HepG2 (cell line): ENCODE data around the gene ABCG8.

Experiments used
- CHD4 ChIP-seq: fragments of 200-600 bp; sonication (generic); IDR thresholded peaks from 2 replicates; pipeline ENCODE4 v1.7.0; 2017; ENCODE audit warnings: mild to moderate bottlenecking, low read length, borderline replicate concordance
- EZH2 ChIP-seq: conservative IDR thresholded peaks from 2 replicates; pipeline ENCODE4 v1.6.1; 2012; ENCODE audit warnings: mild to moderate bottlenecking, low read depth, low read length, moderate library complexity
- HIVEP1 ChIP-seq: sonication (generic); formaldehyde crosslinking; IDR thresholded peaks from 2 replicates; pipeline ENCODE4 v1.4.0; 2020; ENCODE audit warnings: mild to moderate bottlenecking, missing genetic modification reagents
- JUN ChIP-seq: sonication (generic); formaldehyde crosslinking; IDR thresholded peaks from 2 replicates; pipeline ENCODE4 v1.4.0; 2020; ENCODE audit warnings: mild to moderate bottlenecking, missing genetic modification reagents
- KDM6A ChIP-seq: IDR thresholded peaks from 2 replicates; pipeline ENCODE4 v1.6.1; 2016; ENCODE audit warnings: low read depth
- MXI1 ChIP-seq: IDR thresholded peaks from 3 replicates; pipeline ENCODE4 v1.6.1; 2012; ENCODE audit warnings: low read depth, low read length, inconsistent platforms, borderline replicate concordance
- POLR2AphosphoS5 ChIP-seq: IDR thresholded peaks from 2 replicates; pipeline ENCODE4 v1.6.1; 2012; ENCODE audit warnings: low read depth, low read length
- RELA ChIP-seq: sonication (generic); formaldehyde crosslinking; IDR thresholded peaks from 2 replicates; pipeline ENCODE4 v1.4.0; 2020; ENCODE audit warnings: missing genetic modification reagents
- SP1 ChIP-seq, 2 experiments: fragments of 450-650 bp in 1 of 2; sonication (generic) in 1 of 2; formaldehyde crosslinking in 1 of 2; IDR thresholded peaks; 2 replicates each; pipeline versions ENCODE4 v1.4.0 to v1.6.1; 2016 to 2020; ENCODE audit warnings: missing genetic modification reagents in 1 of 2
- ZNF792 ChIP-seq: IDR thresholded peaks from 2 replicates; pipeline ENCODE4 v1.6.1; 2016
- ZNF883 ChIP-seq: sonication (generic); formaldehyde crosslinking; IDR thresholded peaks from 2 replicates; pipeline ENCODE4 v1.5.1; 2020; ENCODE audit warnings: mild to moderate bottlenecking, missing genetic modification reagents; ENCODE audit errors: not compliant biosample characterization
- TF ChIP-seq, protein P1 (sequence below): sonication (generic); formaldehyde crosslinking; IDR thresholded peaks from 2 replicates; pipeline ENCODE4 v1.4.0; 2020; ENCODE audit warnings: mild to moderate bottlenecking, missing genetic modification reagents, borderline replicate concordance

DNA sequence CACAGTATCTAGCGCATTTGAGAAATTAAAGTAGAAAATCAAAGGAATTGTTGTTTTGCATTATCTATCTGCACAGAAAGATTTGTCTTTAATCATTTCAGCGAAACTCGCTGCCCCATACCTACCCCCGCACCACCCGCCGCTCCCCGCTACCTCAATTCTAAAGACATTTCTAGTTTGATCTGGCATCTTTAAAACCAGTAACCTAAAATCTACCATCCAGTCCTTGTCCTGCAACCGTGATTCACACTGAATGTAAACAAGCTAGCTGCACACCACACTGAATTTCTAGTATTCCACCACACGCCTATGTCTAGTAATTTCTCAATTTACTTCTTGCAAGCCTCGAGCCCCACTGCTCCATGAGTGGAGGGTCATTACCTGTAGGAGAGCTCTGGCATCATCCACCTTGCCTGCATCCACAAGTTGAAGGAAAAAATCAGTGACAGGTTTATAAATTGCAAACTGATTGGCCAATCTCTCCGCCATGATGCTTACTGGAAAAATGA is 60.1 kb downstream of the ABCG8 start:
- TF ChIP-seq MXI1 (no peak), SP1 (IDR thresholded peaks at IDR 0.05) (no peak), SP1 (CRISPR knock-in tag; IDR thresholded peaks at IDR 0.05) (no peak), POLR2AphosphoS5 (no peak), ZNF883 (CRISPR knock-in tag) (no peak), ZNF792 (CRISPR knock-in tag) (no peak), HIVEP1 (CRISPR knock-in tag) (no peak), RELA (no peak), KDM6A (CRISPR knock-in tag) (no peak), CHD4 (no peak), EZH2 (no peak), JUN (CRISPR knock-in tag) (no peak)
- TF ChIP-seq, protein P1, sequence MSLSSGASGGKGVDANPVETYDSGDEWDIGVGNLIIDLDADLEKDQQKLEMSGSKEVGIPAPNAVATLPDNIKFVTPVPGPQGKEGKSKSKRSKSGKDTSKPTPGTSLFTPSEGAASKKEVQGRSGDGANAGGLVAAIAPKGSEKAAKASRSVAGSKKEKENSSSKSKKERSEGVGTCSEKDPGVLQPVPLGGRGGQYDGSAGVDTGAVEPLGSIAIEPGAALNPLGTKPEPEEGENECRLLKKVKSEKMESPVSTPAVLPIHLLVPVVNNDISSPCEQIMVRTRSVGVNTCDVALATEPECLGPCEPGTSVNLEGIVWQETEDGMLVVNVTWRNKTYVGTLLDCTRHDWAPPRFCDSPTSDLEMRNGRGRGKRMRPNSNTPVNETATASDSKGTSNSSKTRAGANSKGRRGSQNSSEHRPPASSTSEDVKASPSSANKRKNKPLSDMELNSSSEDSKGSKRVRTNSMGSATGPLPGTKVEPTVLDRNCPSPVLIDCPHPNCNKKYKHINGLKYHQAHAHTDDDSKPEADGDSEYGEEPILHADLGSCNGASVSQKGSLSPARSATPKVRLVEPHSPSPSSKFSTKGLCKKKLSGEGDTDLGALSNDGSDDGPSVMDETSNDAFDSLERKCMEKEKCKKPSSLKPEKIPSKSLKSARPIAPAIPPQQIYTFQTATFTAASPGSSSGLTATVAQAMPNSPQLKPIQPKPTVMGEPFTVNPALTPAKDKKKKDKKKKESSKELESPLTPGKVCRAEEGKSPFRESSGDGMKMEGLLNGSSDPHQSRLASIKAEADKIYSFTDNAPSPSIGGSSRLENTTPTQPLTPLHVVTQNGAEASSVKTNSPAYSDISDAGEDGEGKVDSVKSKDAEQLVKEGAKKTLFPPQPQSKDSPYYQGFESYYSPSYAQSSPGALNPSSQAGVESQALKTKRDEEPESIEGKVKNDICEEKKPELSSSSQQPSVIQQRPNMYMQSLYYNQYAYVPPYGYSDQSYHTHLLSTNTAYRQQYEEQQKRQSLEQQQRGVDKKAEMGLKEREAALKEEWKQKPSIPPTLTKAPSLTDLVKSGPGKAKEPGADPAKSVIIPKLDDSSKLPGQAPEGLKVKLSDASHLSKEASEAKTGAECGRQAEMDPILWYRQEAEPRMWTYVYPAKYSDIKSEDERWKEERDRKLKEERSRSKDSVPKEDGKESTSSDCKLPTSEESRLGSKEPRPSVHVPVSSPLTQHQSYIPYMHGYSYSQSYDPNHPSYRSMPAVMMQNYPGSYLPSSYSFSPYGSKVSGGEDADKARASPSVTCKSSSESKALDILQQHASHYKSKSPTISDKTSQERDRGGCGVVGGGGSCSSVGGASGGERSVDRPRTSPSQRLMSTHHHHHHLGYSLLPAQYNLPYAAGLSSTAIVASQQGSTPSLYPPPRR (CRISPR knock-in tag) = no peak
